ENCODE data around the gene METTL24.
"Not testable (repeated sequence)": the region's sequence is repeated elsewhere in the genome, so short reads cannot be mapped to it uniquely, and the experiment has no call there.

The METTL24 gene

GRCh38 chr6:110363748-110364147 is 5.6 kb upstream of the METTL24 start:
- DNase-seq (ENCODE audit: low read depth in 2 of 2): no peak

DNA sequence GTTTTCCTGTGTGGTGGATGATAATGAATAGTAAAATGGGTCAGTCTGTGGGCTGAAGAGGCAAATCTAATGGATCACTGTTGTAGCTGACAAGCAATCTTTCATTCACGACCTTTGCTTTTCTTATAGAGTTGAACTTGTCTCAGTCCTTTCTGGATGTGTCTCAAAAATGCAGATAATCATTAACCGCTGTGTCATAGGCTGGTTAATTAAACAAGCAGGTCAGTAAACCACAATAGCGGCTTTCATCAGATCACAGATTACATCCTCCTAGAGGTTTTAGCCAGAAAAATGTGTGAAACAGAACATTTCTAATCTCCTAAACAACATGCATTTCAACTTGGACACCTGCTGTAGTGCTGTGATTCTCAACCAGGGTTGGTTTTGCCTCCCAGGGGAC is 2.5 kb upstream of the METTL24 start:
- no peak for DNase-seq (ENCODE audit: low read depth in 2 of 2)

GRCh38 chr6:110359556-110359955 is 1.4 kb upstream of the METTL24 start:
- DNase-seq (ENCODE audit: low read depth in 2 of 2): no peak

DNA sequence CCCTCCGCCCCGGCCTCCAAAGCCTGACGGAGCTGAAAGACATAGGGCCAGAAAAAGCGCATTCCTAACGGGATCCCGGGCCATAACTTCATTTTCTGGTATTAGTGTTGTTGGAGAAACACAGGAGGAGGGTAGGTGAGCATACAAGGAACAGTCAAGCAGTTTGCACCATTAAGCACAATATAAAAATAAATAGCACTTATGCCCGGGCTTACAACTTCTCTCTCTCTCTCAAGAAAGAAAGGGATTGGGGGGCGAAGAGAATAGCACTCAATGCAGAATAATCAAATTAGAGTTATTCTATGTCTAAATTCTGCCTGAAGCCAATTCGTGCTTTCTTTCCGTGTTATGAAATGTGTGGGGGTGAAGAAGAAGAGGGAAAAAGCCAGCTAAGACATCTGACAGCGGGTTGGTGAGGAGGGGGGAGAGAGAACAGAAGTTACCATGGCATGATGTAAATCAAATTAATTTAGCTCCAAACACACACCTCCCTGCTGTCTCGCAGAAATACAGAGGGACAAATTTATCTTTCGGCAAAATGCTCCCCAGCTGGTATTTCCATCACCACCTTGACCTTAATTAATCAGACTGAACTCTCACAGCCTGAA is 508 bp upstream of the METTL24 start:
- no peak for DNase-seq (ENCODE audit: low read depth in 2 of 2)

- DNase-seq (ENCODE audit: low read depth in 2 of 2): no peak
Measured at GRCh38 chr6:110357298-110357663, 868 bp downstream of the METTL24 start.

GRCh38 chr6:110356778-110357177 is 1.4 kb downstream of the METTL24 start:
- no peak for DNase-seq (ENCODE audit: low read depth in 2 of 2)

DNA sequence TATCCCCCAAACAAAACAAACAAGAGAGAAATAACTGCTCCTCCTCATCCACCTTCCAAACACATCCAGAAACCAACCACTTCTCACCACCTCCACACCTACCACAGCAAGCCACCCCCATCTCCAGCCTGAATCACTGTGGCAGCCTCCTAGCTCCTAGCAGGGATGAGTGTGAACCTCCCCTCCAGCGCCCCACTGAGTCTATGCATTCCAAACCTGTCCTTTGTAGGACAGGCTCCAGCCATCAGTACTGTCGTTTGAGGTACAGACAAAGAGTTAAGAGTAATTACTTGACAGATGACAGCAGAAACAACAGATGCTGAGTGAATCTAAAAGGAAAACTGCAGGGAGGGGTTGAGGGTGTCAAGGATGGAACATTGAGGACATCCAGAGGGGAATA is 2.4 kb downstream of the METTL24 start:
- DNase-seq (ENCODE audit: low read depth in 2 of 2): no peak

DNA sequence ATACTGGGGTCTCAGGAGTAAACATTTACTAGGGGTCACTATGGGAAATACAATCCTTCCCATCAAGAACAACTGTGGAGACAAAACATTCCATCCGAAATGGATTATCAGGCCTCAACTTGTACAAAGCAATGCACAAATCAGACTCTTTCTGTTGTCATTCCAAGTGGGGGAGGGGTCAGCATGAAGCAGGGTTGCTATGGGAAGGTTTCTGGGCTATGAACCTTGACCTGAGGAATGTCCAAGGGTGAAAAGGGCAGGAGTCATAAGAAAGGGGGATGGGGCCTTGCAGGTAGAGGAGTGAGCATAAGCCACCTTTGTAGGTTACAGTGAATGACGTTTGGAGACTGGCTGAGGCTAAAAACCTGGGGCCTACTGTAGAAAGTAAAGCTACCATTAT is 3.1 kb downstream of the METTL24 start:
- no peak for DNase-seq (ENCODE audit: low read depth in 2 of 2)

GRCh38 chr6:110354153-110354552 is 4.0 kb downstream of the METTL24 start:
- DNase-seq (ENCODE audit: low read depth in 2 of 2): no peak

- DNase-seq (ENCODE audit: low read depth in 2 of 2): no peak
Measured at GRCh38 chr6:110353457-110354001, 4.6 kb downstream of the METTL24 start.

GRCh38 chr6:110352563-110353262 is 5.4 kb downstream of the METTL24 start:
- DNase-seq (ENCODE audit: low read depth in 2 of 2): no peak

- DNase-seq (ENCODE audit: low read depth in 2 of 2): no peak
Measured at GRCh38 chr6:110351986-110352385, 6.2 kb downstream of the METTL24 start.

DNA sequence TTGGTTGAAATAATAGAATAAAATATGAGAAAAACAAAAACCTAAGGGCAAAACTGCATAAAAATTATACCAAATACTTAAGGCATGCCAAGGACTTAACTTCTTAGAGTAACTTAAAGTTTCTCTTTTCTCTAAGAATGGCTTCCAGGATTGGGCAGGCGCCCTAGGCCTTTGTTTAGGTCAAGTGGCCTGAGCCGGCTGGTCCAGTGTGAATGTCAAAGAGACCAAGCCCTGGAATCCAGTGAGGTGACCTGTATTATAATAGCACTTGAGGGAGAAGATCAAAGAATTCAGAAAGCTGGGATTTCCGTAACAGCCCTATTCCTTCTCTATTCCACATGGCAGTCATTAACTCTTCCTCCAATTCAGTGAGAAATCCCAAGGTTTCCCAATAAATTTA is 6.6 kb downstream of the METTL24 start:
- DNase-seq (ENCODE audit: low read depth in 2 of 2): no peak

- DNase-seq (ENCODE audit: low read depth in 2 of 2): not testable (repeated sequence)
Measured at GRCh38 chr6:110350593-110350992, 7.6 kb downstream of the METTL24 start.

DNA sequence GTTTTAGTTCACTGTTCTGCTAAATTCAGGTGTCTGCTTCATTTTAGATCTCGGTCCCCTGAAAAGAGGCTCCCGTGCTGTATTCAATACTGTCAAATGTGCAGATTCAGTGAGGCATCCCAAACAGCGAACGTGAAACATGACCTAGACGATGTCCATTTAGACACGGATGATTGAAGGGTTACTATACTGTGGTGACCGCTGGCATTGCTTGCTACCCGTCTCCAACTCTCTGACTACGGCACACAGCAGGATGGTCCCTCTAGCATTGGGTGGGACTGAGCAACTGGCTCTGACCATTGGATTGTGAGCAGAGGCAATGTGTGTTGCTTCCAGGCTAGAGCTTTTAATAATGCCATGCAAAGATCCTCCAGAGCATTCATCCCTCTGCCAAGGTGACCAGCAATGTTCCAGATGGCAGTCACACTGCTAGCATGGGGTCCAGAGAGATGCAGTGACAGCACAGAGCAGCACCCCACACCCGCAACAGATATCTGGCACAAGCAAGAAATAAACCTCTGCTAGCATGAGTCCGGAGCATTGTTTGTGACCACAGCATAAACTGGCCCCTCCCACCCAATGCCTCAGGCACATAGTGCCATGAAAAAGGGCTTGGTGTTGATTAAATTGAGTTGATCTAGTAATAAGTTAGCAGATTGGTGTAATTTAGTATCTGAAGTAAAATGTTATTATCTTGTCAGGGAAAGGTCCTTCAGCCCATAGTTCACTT is 9.0 kb downstream of the METTL24 start:
- no peak for DNase-seq (ENCODE audit: low read depth in 2 of 2)

DNA sequence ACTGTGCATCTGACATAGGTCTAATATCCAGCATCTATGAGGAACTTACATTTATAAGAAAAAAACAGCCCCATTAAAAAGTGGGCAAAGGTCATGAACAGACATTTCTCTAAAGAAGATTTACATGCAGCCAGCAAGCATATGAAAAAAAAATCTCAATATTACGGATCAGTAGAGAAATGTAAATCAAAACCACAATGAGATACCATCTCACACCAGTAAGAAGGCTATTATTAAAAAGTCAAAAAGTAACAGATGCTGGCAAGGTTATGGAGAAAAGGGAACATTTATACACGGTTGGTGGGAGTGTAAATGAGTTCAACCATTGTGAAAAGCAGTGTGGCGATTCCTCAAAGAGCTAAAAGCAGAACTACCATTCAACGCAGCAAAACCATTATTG is 13.1 kb downstream of the METTL24 start:
- DNase-seq (ENCODE audit: low read depth in 2 of 2): no peak

- DNase-seq (ENCODE audit: low read depth in 2 of 2): no peak
Measured at GRCh38 chr6:110342759-110343158, 15.4 kb downstream of the METTL24 start.

DNA sequence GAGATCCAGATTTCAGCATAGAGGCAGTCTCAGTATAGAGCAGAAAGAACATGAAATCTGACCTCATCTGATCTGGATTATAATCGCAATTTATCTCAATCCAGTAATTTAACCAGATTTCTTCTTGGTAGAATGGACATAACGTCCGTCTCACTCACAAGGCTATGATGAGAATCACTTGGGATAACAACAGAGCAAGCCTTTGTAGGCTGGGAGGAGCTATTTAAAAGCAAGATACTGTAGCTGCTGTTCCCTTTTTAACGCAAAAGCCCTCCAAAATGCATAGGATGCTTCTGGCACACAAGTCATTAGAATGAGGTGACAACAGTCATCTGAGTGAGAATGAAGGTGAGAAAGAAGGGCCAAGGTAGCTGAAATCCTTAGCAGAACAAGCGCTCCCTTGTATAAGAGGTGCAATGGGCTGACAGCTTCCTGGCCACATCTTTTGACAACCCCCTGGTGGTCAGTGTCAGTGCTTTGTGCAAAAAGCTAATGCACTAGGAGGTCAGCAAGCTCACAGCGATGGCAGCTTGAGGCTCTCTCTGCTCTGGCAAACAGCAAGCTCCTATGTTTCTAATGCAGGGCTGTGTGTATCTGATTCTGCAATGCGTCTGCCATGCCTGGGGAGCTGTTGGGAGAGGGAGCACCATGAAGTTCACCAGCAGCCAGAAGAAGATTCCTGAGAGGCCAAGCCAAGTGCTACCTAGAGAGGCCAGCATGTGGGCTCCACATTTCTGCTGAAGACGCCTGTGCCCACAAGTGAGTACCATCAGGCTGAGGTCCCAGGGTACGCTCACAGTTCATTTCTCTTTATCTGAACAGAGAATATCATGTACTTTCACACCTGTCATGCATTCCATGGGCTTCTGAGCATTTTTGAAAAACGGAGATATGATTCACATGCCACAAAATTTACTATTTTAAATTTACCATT is 16.2 kb downstream of the METTL24 start:
- DNase-seq (ENCODE audit: low read depth in 2 of 2): no peak

- no peak for DNase-seq (ENCODE audit: low read depth in 2 of 2)
Measured at GRCh38 chr6:110341067-110341466, 17.1 kb downstream of the METTL24 start.

GRCh38 chr6:110340392-110340965 is 17.7 kb downstream of the METTL24 start:
- DNase-seq (ENCODE audit: low read depth in 2 of 2): no peak

DNA sequence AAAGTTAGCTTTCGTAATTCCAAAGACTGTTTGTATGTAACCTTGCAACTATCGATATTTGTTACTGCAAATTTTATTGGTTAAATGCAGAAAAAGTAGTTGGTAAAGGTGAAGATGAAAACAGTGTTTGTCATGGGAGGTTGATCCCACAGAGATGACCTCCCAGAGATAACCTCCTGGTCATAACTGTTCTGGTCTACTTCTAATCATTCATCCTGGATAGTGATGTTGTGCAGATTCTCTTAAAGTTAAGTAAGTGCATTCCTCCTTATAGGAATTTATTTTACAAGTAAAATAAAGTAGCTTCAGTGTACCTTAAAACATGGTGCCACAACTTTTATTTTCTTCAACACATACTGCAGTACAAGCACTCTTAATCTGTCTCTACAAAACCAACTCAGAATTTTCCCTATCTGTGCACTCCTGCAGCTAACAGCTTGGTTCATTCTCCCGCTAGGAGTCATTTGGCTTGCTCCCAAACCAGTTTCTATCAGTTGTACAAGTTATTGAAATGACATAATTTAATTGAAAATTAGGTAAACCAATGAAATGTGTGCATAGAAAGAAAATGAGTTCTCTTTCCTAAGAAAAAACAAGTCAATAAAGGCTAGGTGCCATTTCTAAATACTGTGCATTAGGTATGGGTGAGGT is 19.2 kb downstream of the METTL24 start:
- DNase-seq (ENCODE audit: low read depth in 2 of 2): no peak
